Ovary (tissue), 9 donors: ENCODE measurements around the gene KCNMA1. TPM values are rescaled to one million over a fixed set of nuclear protein-coding genes. Genes with fewer than 3 reads are reported as not detected.

ENCODE experiments used
- DNase-seq, 5 donors: peaks; one replicate each; pipeline ENCODE4 v3.0.0-alpha.2; 2019 to 2020
- H3K27ac ChIP-seq, 2 donors: fragments of 200-600 bp; one replicate each; pipeline versions ENCODE4 v1.5.1 to v1.8.0; 2019 to 2022
- H3K27me3 ChIP-seq: fragments of 200-600 bp; one replicate; pipeline ENCODE4 v1.8.0; 2022
- H3K36me3 ChIP-seq: fragments of 200-600 bp; sonication (generic); one replicate; pipeline ENCODE4 v1.5.1; 2019
- H3K4me1 ChIP-seq: one replicate; pipeline ENCODE4 v1.8.1; 2013; ENCODE audit warnings: mild to moderate bottlenecking, moderate library complexity; ENCODE audit not compliant: insufficient read depth
- H3K4me3 ChIP-seq: fragments of 200-600 bp; sonication (generic); one replicate; pipeline ENCODE4 v1.5.1; 2017
- H3K9me3 ChIP-seq, 2 donors: fragments of 200-600 bp in 1 of 2; sonication (generic) in 1 of 2; one replicate each; pipeline versions ENCODE4 v1.5.1 to v1.8.1; 2013 to 2019; ENCODE audit warnings: mild to moderate bottlenecking in 1 of 2, moderate library complexity in 1 of 2
- EP300 ChIP-seq: sonication (generic); formaldehyde crosslinking; IDR thresholded peaks from one replicate; pipeline ENCODE4 v1.6.1; 2017; ENCODE audit warnings: antibody characterized with exemption
- POLR2A ChIP-seq: fragments of 450-650 bp; IDR thresholded peaks from one replicate; pipeline ENCODE4 v1.6.1; 2017; ENCODE audit warnings: antibody characterized with exemption, mild to moderate bottlenecking, moderate library complexity
- WGBS, 3 donors: extraction: QIAGEN DNeasy Blood & Tissue Kit in 1 of 3; methylation state at CpG; one replicate each; pipeline versions ENCODE4 v1.1.5 to v1.1.7; 2013 to 2017; 5-methylcytosine and 5-hydroxymethylcytosine counted together
- intact Hi-C, 4 donors: fragments of 100-400 bp; cut with DNase I; formaldehyde crosslinking; loops; one replicate each; pipeline versions ENCODE4 v1.11.0 to v1.15.1; 2022 to 2023
- polyA plus RNA-seq, 2 donors: library from polyadenylated mRNA; stranded (reverse); fragments of 200-250 nt in 1 of 2; fragments of 350-450 nt in 1 of 2; fragmentation: Illumina TruSeq in 1 of 2; extraction: RNeasy Lipid Tissue Mini Kit (QIAGEN cat#74804) in 1 of 2; gene quantifications; one replicate each; pipeline ENCODE4 v1.2.3, GENCODE V29; 2013 to 2014
- total RNA-seq, 7 donors: library from RNA; depleted of rRNA in 2 of 7; stranded (reverse); fragments of >200 nt in 2 of 7; fragmentation: NEBNext Ultra II Directional in 3 of 7; extraction: Animal tissue kit (Norgen Biotek cat#: 25700) in 3 of 7; gene quantifications; one replicate each; pipeline versions ENCODE4 v1.1.0 to v1.2.4, GENCODE V29; 2016 to 2023
- TF ChIP-seq, protein P1 (sequence below), 3 donors: fragments of 450-650 bp in 2 of 3; fragments of 200-600 bp in 1 of 3; IDR thresholded peaks; one replicate each; pipeline versions ENCODE4 v1.5.1 to v1.8.0; 2016 to 2022; ENCODE audit warnings: antibody characterized with exemption in 3 of 3, mild to moderate bottlenecking in 1 of 3
- donor health status: DM: no; HTN: no; CAD: no; lungs with moderate emphysema.
- donor health status: DM: no; HTN: no; CAD: no.
- donor health status: Bipolar disorder and iron deficiency.
- donor health status: DM: yes; HTN: yes; CAD: no.
- donor health status: DM: no; HTN: no; CAD: no.
- donor health status: DM: yes; HTN: yes; CAD: no.

KCNMA1 gene
- total and polyA plus RNA-seq, 9 donors, result 7.0 to 83.8 (median 25.1) TPM

- DNase-seq, result no peak
- H3K9me3 ChIP-seq, result no peaks in the 10 kb centered on the region
- H3K27me3 ChIP-seq, result no peaks in the 10 kb centered on the region
- no peak for TF ChIP-seq POLR2A
- TF ChIP-seq, protein P1, sequence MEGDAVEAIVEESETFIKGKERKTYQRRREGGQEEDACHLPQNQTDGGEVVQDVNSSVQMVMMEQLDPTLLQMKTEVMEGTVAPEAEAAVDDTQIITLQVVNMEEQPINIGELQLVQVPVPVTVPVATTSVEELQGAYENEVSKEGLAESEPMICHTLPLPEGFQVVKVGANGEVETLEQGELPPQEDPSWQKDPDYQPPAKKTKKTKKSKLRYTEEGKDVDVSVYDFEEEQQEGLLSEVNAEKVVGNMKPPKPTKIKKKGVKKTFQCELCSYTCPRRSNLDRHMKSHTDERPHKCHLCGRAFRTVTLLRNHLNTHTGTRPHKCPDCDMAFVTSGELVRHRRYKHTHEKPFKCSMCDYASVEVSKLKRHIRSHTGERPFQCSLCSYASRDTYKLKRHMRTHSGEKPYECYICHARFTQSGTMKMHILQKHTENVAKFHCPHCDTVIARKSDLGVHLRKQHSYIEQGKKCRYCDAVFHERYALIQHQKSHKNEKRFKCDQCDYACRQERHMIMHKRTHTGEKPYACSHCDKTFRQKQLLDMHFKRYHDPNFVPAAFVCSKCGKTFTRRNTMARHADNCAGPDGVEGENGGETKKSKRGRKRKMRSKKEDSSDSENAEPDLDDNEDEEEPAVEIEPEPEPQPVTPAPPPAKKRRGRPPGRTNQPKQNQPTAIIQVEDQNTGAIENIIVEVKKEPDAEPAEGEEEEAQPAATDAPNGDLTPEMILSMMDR (IDR thresholded peaks at IDR 0.05), result no peak
- H3K4me3 ChIP-seq, result no peak overlapping the region
- no peak overlapping the region for H3K27ac ChIP-seq
- intact Hi-C loops, result no loop called here
- H3K4me1 ChIP-seq, result no peaks in the 10 kb centered on the region
- WGBS, 3 donors, result 54 to 68% (median 63%) methylated on average over 6 of the region's 6 CpGs
- no peaks in the 10 kb centered on the region for H3K36me3 ChIP-seq
Measured at GRCh38 chr10:77614778-77615625, 22.6 kb downstream of the KCNMA1 start.

GRCh38 chr10:77613476-77614130, 24.0 kb downstream of the KCNMA1 start:
- intact Hi-C loops, result no loop called here
- no peak overlapping the region for H3K4me3 ChIP-seq
- H3K9me3 ChIP-seq, result no peaks in the 10 kb centered on the region
- 40 to 50% (median 49%) methylated on average over 9 of the region's 9 CpGs for WGBS, 3 donors
- no peak for TF ChIP-seq POLR2A
- TF ChIP-seq, protein P1 (IDR thresholded peaks at IDR 0.05), result no peak
- H3K27ac ChIP-seq, result no peak overlapping the region
- no peaks in the 10 kb centered on the region for H3K27me3 ChIP-seq
- no peak for DNase-seq
- no peaks in the 10 kb centered on the region for H3K36me3 ChIP-seq
- H3K4me1 ChIP-seq, result peaks cover 2% of the 10 kb centered on the region

GRCh38 chr10:77611670-77612069, 25.9 kb downstream of the KCNMA1 start:
- Histone ChIP-seq H3K27me3 (no peaks in the 10 kb centered on the region), H3K4me3 (no peak overlapping the region), H3K4me1 (peaks cover 2% of the 10 kb centered on the region), H3K9me3 (no peaks in the 10 kb centered on the region), H3K36me3 (no peaks in the 10 kb centered on the region), H3K27ac (no peak overlapping the region)
- TF ChIP-seq EP300, result no peak
- TF ChIP-seq, protein P1 (IDR thresholded peaks at IDR 0.05), result no peak
- TF ChIP-seq POLR2A, result no peak
- WGBS, 3 donors, result 98 to 100% (median 98%) methylated on average over 2 of the region's 2 CpGs
- intact Hi-C loops, result no loop called here
- no peak for DNase-seq

DNA sequence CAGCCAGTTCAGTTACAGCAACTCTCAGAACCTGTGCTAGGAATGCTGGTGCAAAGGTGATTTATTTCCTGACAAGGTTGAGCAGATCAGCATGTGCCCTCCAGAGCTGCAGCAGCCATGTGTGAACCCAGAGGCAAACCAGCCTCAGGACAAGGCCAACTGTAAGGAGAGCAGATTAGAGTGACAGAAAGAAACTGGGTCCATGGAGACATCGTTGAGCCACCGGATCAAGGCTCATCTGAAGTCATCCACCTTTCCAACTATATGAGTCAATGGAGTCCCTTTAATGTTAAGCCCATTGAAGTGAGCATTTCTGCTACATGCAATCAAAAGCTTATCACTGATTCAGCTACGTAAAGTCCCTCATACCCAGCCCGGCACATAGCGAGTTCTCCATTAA, 26.4 kb downstream of the KCNMA1 start:
- H3K27me3 ChIP-seq, result no peaks in the 10 kb centered on the region
- 94 to 97% (median 96%) methylated on average over 5 of the region's 5 CpGs for WGBS, 3 donors
- intact Hi-C loops, result no loop called here
- no peak overlapping the region for H3K4me3 ChIP-seq
- peaks cover 2% of the 10 kb centered on the region for H3K4me1 ChIP-seq
- no peaks in the 10 kb centered on the region for H3K36me3 ChIP-seq
- TF ChIP-seq, protein P1 (IDR thresholded peaks at IDR 0.05), result no peak
- no peak for TF ChIP-seq EP300
- TF ChIP-seq POLR2A, result no peak
- H3K9me3 ChIP-seq, result no peaks in the 10 kb centered on the region
- no peak for DNase-seq
- H3K27ac ChIP-seq, result no peak overlapping the region
